Glutamatergic neuron (in vitro differentiated cells): ENCODE measurements around the gene KCNH1. TPM values are rescaled to one million over a fixed set of nuclear protein-coding genes. Genes with fewer than 3 reads are reported as not detected.

ENCODE experiments used
- DNase-seq: peaks from one replicate; pipeline ENCODE4 v3.0.0; 2022
- H3K27ac Mint-ChIP-seq: one replicate; pipeline ENCODE4 v1.8.0; 2020; ENCODE audit warnings: mild to moderate bottlenecking, mixed read lengths, inconsistent platforms; ENCODE audit not compliant: unreplicated experiment
- H3K27me3 Mint-ChIP-seq: one replicate; pipeline ENCODE4 v1.8.0; 2020; ENCODE audit warnings: mild to moderate bottlenecking, moderate library complexity, mixed read lengths, inconsistent platforms; ENCODE audit not compliant: unreplicated experiment
- H3K36me3 Mint-ChIP-seq: one replicate; pipeline ENCODE4 v1.8.0; 2020; ENCODE audit warnings: mild to moderate bottlenecking, mixed read lengths, inconsistent platforms; ENCODE audit not compliant: unreplicated experiment
- H3K4me1 Mint-ChIP-seq: one replicate; pipeline ENCODE4 v1.8.0; 2020; ENCODE audit warnings: mild to moderate bottlenecking, low read depth, mixed read lengths, inconsistent platforms; ENCODE audit not compliant: unreplicated experiment
- H3K4me3 Mint-ChIP-seq: one replicate; pipeline ENCODE4 v1.8.0; 2020; ENCODE audit warnings: mild to moderate bottlenecking, mixed read lengths, inconsistent platforms; ENCODE audit not compliant: unreplicated experiment
- H3K9me3 Mint-ChIP-seq: one replicate; pipeline ENCODE4 v1.8.0; 2020; ENCODE audit warnings: mild to moderate bottlenecking, moderate library complexity, mixed read lengths, inconsistent platforms; ENCODE audit not compliant: unreplicated experiment
- total RNA-seq: library from RNA; stranded (reverse); fragmentation: NEBNext Ultra II Directional; extraction: Animal tissue kit (Norgen Biotek cat#: 25700); gene quantifications from one replicate; pipeline ENCODE4 v1.2.1, GENCODE V29; 2021; ENCODE audit not compliant: unreplicated experiment
- TF ChIP-seq, protein P1 (sequence below): fragments of 200-600 bp; sonication (generic); IDR thresholded peaks from one replicate; pipeline ENCODE4 v1.5.0; 2021; ENCODE audit not compliant: partially characterized antibody, unreplicated experiment

KCNH1 gene
- total RNA-seq, 1 donor from 2014 or later = 7.8 TPM

DNA sequence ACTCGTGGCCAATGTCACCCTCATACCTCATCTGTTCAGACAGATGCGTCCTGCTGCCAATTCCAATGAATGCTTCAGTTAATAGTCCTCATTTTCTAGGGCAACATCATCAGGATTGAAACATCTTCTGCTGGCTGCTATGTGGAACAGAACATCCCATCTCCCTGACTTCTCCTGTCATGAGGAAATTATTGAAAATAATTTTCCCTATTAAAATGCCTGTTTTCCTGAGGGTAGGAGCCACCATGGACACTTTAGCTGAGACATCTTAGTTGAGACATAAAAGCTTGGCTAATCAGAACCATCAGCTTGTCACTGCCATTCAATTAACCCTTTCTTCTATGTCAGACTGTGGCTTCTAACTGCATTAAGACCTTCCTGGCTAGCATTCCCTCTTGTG is 409.2 kb downstream of the KCNH1 start:
- Mint-ChIP-seq H3K27ac (no peak overlapping the region), H3K4me1 (peaks cover 17% of the 10 kb centered on the region), H3K36me3 (no peaks in the 10 kb centered on the region), H3K4me3 (no peak overlapping the region), H3K27me3 (peaks cover 4% of the 10 kb centered on the region), H3K9me3 (peaks cover 7% of the 10 kb centered on the region)
- DNase-seq = no peak
- TF ChIP-seq, protein P1, sequence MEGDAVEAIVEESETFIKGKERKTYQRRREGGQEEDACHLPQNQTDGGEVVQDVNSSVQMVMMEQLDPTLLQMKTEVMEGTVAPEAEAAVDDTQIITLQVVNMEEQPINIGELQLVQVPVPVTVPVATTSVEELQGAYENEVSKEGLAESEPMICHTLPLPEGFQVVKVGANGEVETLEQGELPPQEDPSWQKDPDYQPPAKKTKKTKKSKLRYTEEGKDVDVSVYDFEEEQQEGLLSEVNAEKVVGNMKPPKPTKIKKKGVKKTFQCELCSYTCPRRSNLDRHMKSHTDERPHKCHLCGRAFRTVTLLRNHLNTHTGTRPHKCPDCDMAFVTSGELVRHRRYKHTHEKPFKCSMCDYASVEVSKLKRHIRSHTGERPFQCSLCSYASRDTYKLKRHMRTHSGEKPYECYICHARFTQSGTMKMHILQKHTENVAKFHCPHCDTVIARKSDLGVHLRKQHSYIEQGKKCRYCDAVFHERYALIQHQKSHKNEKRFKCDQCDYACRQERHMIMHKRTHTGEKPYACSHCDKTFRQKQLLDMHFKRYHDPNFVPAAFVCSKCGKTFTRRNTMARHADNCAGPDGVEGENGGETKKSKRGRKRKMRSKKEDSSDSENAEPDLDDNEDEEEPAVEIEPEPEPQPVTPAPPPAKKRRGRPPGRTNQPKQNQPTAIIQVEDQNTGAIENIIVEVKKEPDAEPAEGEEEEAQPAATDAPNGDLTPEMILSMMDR = no peak

DNA sequence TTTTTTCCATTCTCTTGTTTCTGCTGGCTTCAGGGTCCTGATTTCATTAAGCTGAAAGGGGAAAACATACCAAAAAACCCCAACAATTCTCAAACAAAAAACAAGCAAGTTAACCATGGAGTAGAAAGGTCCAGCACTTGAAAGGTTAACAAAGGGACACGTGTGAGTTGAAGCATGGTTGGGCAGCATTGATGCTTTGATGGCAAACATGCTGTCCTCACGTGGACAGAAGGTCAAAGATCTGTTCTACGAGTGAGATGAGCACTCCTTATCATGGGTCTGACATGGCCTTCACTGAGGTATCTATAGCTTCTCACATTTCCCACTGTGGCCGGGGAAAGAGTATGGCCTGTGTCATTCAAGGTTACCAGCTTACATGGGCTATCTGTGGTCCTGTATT is 410.3 kb downstream of the KCNH1 start:
- no peak overlapping the region for H3K27ac Mint-ChIP-seq
- DNase-seq = no peak
- no peaks in the 10 kb centered on the region for H3K36me3 Mint-ChIP-seq
- H3K4me3 Mint-ChIP-seq = no peak overlapping the region
- H3K4me1 Mint-ChIP-seq = peaks cover 13% of the 10 kb centered on the region
- TF ChIP-seq, protein P1 = no peak
- peaks cover 7% of the 10 kb centered on the region for H3K9me3 Mint-ChIP-seq
- H3K27me3 Mint-ChIP-seq = peaks cover 4% of the 10 kb centered on the region

DNA sequence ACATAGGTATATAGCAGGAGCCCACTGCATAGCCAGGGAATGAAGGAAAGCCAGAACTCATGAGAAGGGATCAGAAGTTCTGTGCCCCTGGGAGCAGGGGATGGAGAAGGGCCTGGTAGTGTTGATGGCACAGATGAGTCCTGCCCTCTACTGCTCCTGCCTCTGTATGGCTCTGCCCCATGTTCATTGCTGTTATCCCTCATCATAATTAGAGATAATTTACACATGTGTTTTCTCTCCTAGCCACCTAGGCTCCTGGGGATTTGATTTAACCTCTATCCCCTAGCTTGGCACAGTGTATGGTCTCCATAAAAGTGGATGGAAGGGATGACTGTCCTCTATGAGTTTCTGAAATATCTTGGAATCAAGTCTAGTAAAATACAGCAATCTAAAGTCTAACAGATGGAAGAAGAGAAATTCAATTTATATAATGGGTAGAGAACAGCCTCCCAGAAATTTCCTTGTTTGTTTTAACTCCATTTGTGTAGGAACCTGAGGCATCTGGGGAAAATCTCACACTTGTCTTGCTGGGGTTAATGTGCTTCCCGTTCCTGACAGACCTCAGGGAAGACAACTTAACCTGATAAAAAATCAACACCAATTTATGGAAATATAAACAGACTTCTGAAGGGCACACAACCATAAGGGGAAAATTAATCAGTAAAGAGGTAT is 411.4 kb downstream of the KCNH1 start:
- H3K27ac Mint-ChIP-seq = no peak overlapping the region
- peaks cover 6% of the 10 kb centered on the region for H3K4me1 Mint-ChIP-seq
- no peaks in the 10 kb centered on the region for H3K36me3 Mint-ChIP-seq
- H3K9me3 Mint-ChIP-seq = peaks cover 3% of the 10 kb centered on the region
- no peak for DNase-seq
- TF ChIP-seq, protein P1 = no peak
- H3K4me3 Mint-ChIP-seq = no peak overlapping the region
- H3K27me3 Mint-ChIP-seq = no peaks in the 10 kb centered on the region

DNA sequence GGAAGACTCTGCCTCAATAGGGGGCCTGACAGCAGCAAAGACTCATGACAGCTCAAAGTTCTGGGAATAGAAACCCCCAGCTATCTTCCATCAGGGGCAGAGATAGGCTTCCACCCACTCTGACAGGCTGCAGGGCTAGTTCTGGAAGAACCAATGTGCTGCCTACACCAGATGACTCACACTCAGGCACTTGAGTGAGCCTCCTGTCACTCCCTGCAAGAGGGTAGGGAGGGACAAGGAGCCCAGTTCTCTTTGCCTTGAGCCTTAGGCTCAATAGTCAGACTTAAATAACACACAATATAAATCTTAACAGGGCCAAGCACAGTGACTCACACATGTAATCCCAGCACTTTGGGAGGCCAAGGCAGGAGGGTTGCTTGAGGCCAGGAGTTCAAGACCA is 418.9 kb downstream of the KCNH1 start:
- H3K4me3 Mint-ChIP-seq = no peak overlapping the region
- H3K36me3 Mint-ChIP-seq = no peaks in the 10 kb centered on the region
- TF ChIP-seq, protein P1 = no peak
- H3K9me3 Mint-ChIP-seq = no peaks in the 10 kb centered on the region
- no peak for DNase-seq
- H3K27ac Mint-ChIP-seq = no peak overlapping the region
- H3K27me3 Mint-ChIP-seq = peaks cover 3% of the 10 kb centered on the region
- peaks cover 4% of the 10 kb centered on the region for H3K4me1 Mint-ChIP-seq

DNA sequence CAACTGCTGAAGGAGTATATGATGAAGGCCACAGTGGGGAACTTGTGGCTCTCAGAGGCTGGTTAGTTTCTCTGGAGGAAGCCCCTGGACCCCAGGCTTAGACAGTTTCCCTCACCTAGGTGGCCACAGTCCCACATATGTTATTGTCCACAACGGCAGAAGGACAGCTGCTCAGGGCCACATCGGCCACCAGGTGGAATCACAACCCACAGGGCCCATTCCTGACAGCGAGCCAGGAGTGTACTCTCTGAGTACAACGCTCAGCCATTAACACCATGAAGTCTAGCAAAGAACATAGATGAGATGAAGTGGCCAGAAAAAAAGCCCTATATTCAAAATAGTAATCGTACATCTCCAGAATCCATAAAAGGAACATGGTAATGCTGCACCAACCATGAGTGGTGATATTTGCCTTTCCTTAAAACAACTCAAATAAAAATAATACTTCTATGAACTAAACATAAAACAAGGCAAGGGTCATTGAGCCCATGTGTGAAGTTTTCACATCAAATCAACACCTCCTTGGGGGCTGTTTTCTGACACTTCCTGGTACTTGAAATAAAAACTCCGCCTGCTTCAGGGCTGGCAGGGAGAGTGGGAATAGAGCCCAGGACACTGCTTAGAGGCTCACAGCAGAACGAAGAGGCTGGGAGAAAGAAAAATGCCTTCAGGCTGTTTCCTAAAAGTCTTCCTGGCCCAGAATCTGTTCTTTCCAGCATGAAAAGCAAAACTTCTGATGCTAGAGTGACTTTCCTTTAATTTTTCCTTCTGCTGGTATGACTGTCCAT is 421.9 kb downstream of the KCNH1 start:
- H3K4me1 Mint-ChIP-seq = peaks cover 4% of the 10 kb centered on the region

More for the DNA sequence above, 421.9 kb downstream of the KCNH1 start:
- Mint-ChIP-seq H3K9me3 (no peaks in the 10 kb centered on the region), H3K4me3 (no peak overlapping the region), H3K36me3 (no peaks in the 10 kb centered on the region), H3K27me3 (peaks cover 3% of the 10 kb centered on the region), H3K27ac (no peak overlapping the region)
- TF ChIP-seq, protein P1 = no peak
- no peak for DNase-seq
